Panc1 (cell line): ENCODE results near the gene PKLR. TPM values are rescaled to one million over a fixed set of nuclear protein-coding genes. Genes with fewer than 3 reads are reported as not detected.

Experiments used
- ATAC-seq: fragments of 200-7000 bp; cut with Tn5 transposase; 2 replicates; pipeline ENCODE4 v1.9.1; 2020; ENCODE audit warnings: mild to moderate bottlenecking, moderate library complexity
- BruUV-seq: library from RNA; stranded (reverse); fragments of 400-500 nt; replicated peaks from 2 replicates; lab custom pipeline; 2021; lab: Mats Ljungman, UMichigan
- CTCF ChIA-PET: fragments of 300-600 bp; sonication (Branson Sonifier 250); formaldehyde crosslinking; loops from one replicate; lab custom pipeline; 2022; ENCODE audit warnings: antibody characterized with exemption; lab: Charles Lee
- POLR2A ChIA-PET: fragments of 300-600 bp; sonication (Branson Sonifier 250); formaldehyde crosslinking; loops from one replicate; lab custom pipeline; 2022; ENCODE audit warnings: antibody characterized with exemption; lab: Charles Lee
- DNase-seq: peaks from one replicate; pipeline ENCODE4 v3.0.0-alpha.2; 2010; ENCODE audit warnings: low read depth, low spot score
- H3K27ac ChIP-seq: 2 replicates; pipeline ENCODE4 v1.5.1; 2011; ENCODE audit warnings: mild to moderate bottlenecking, low read length, inconsistent platforms
- H3K27me3 ChIP-seq: fragments of 200-500 bp; sonication (Bioruptor generic); 2 replicates; pipeline ENCODE4 v1.6.0; 2014; ENCODE audit warnings: low read length, inconsistent platforms; ENCODE audit not compliant: control insufficient read depth, insufficient read depth
- H3K36me3 ChIP-seq: fragments of 200-500 bp; sonication (Bioruptor generic); 2 replicates; pipeline ENCODE4 v1.5.1; 2014; ENCODE audit warnings: inconsistent platforms, mild to moderate bottlenecking, low read length, moderate library complexity; ENCODE audit not compliant: control insufficient read depth, insufficient read depth
- H3K4me1 ChIP-seq: 2 replicates; pipeline ENCODE4 v1.5.1; 2011; ENCODE audit warnings: inconsistent platforms, mild to moderate bottlenecking, low read length, moderate library complexity; ENCODE audit not compliant: control insufficient read depth, insufficient read depth
- H3K4me3 ChIP-seq, 2 experiments: 2 replicates each; pipeline ENCODE4 v1.5.1; 2011 to 2012; ENCODE audit warnings: low read depth in 2 of 2, low read length in 2 of 2, mild to moderate bottlenecking in 2 of 2, inconsistent platforms in 1 of 2, moderate library complexity in 1 of 2
- H3K9me3 ChIP-seq: fragments of 200-500 bp; sonication (Bioruptor generic); 2 replicates; pipeline ENCODE4 v1.5.1; 2014; ENCODE audit warnings: low read depth, mild to moderate bottlenecking, inconsistent platforms, low read length, moderate library complexity; ENCODE audit not compliant: control insufficient read depth, insufficient read depth
- CTCF ChIP-seq: fragments of 450-650 bp; IDR thresholded peaks from 2 replicates; pipeline ENCODE4 v1.5.1; 2017; ENCODE audit warnings: mild to moderate bottlenecking
- POLR2AphosphoS5 ChIP-seq: IDR thresholded peaks from 2 replicates; pipeline ENCODE4 v1.6.1; 2012; ENCODE audit warnings: mild to moderate bottlenecking, low read depth, low read length, moderate library complexity
- REST ChIP-seq, 2 experiments: IDR thresholded peaks; 2 replicates each; pipeline ENCODE4 v1.6.1; 2011 to 2012; ENCODE audit warnings: low read depth in 2 of 2, control low read depth in 1 of 2, low read length in 1 of 2, mild to moderate bottlenecking in 1 of 2, moderate library complexity in 1 of 2; ENCODE audit not compliant: insufficient read depth in 1 of 2
- SIN3A ChIP-seq: IDR thresholded peaks from 2 replicates; pipeline ENCODE4 v1.6.1; 2012; ENCODE audit warnings: low read depth, mild to moderate bottlenecking, low read length, moderate library complexity, borderline replicate concordance; ENCODE audit not compliant: insufficient read depth
- TCF7L2 ChIP-seq: IDR thresholded peaks from 2 replicates; pipeline ENCODE4 v1.6.1; 2011; ENCODE audit warnings: mild to moderate bottlenecking, low read depth, low read length, inconsistent platforms
- in situ Hi-C: cut with HindIII; loops from 2 replicates; pipeline ENCODE4 v1.10.0; 2016; ENCODE audit warnings: low sequenced_read_pairs, low pct_unique_long_range_greater_than_20kb
- intact Hi-C: fragments of 100-400 bp; cut with micrococcal nuclease; formaldehyde crosslinking; loops from one replicate; pipeline ENCODE4 v1.10.0; 2022; ENCODE audit not compliant: unreplicated experiment
- total RNA-seq: library from RNA; stranded (reverse); gene quantifications from one replicate; pipeline ENCODE4 v1.2.1, GENCODE V29; 2021; ENCODE audit not compliant: unreplicated experiment

PKLR gene
- total RNA-seq, 1 experiment from 2014 or later, result 0.13 TPM

GRCh38 chr1:155245163-155245524 is 56.1 kb downstream of the PKLR start:
- DNase-seq, result no peak
- Histone ChIP-seq H3K27me3 (no peaks in the 10 kb centered on the region), H3K27ac (peak overlapping the region; percentile 95), H3K36me3 (no peaks in the 10 kb centered on the region), H3K4me3 (peak overlapping the region; percentile 60 to 85), H3K9me3 (no peaks in the 10 kb centered on the region), H3K4me1 (peaks cover 24% of the 10 kb centered on the region)
- POLR2A ChIA-PET, result interaction anchor here (0.7 kb wide), 1 partner anchor 35 kb away, joined by 6 read pairs; no protein-coding TSS in a partner anchor
- CTCF ChIA-PET, result interaction anchor here (1.2 kb wide), 1 partner anchor 8 kb away, joined by 3 read pairs; no protein-coding TSS in a partner anchor
- TF ChIP-seq POLR2AphosphoS5 (no peak), SIN3A (no peak), TCF7L2 (no peak), CTCF (no peak), REST (IDR thresholded peaks at IDR 0.05; ENCODE audit: insufficient read depth in 1 of 2, low read depth in 2 of 2, low read length in 1 of 2) (no peak)
- ATAC-seq, result no peak
- no TSS peak for BruUV-seq
- intact Hi-C loops, result no loop called here
- in situ Hi-C loops, result no loop called here

- peak overlapping the region; percentile 60 to 85 for H3K4me3 ChIP-seq
- peak in 1 of 2 experiments; percentile 22; a peak in 1 of 4 replicates for TF ChIP-seq REST (IDR thresholded peaks at IDR 0.05; ENCODE audit: insufficient read depth in 1 of 2, low read depth in 2 of 2, low read length in 1 of 2)
- peak; percentile 81 for TF ChIP-seq TCF7L2
- TF ChIP-seq POLR2AphosphoS5, result peak; percentile 97
- TF ChIP-seq CTCF, result no peak
- TF ChIP-seq SIN3A, result peak; percentile 65; the same call in 1 of the 2 replicates
- H3K36me3 ChIP-seq, result no peaks in the 10 kb centered on the region
- no peaks in the 10 kb centered on the region for H3K27me3 ChIP-seq
- peaks cover 24% of the 10 kb centered on the region for H3K4me1 ChIP-seq
- peak; percentile 95 for ATAC-seq
- no peaks in the 10 kb centered on the region for H3K9me3 ChIP-seq
- in situ Hi-C loops (no loop called here), intact Hi-C loops (no loop called here)
- POLR2A ChIA-PET, result interaction anchor here (0.7 kb wide), 1 partner anchor 35 kb away, joined by 6 read pairs; no protein-coding TSS in a partner anchor
- peak; percentile 95 for DNase-seq
- BruUV-seq, result no TSS peak
- CTCF ChIA-PET, result interaction anchor here (1.2 kb wide), 1 partner anchor 9 kb away, joined by 3 read pairs; no protein-coding TSS in a partner anchor
- peak overlapping the region; percentile 95 for H3K27ac ChIP-seq
These were observed 56.7 kb downstream of the PKLR start for GRCh38 chr1:155244368-155245162.
